Colonic mucosa (tissue), 4 donors: ENCODE data around the gene ZIC5. TPM values are rescaled to one million over a fixed set of nuclear protein-coding genes. Genes with fewer than 3 reads are reported as not detected.

Experiments used
- DNase-seq: peaks from one replicate; pipeline ENCODE4 v3.0.0-alpha.2; 2020
- H3K27ac ChIP-seq: fragments of 200-600 bp; one replicate; pipeline ENCODE4 v1.8.0; 2021
- H3K27me3 ChIP-seq: fragments of 200-600 bp; one replicate; pipeline ENCODE4 v1.8.0; 2021
- H3K36me3 ChIP-seq: fragments of 200-600 bp; one replicate; pipeline ENCODE4 v1.8.0; 2021
- H3K4me1 ChIP-seq: fragments of 200-600 bp; one replicate; pipeline ENCODE4 v1.8.0; 2021; ENCODE audit warnings: mild to moderate bottlenecking
- H3K4me3 ChIP-seq: fragments of 200-600 bp; one replicate; pipeline ENCODE4 v1.8.0; 2021
- H3K9ac ChIP-seq, 2 donors: one replicate each; pipeline ENCODE4 v1.7.0; 2013; ENCODE audit warnings: control low read depth in 2 of 2, low read depth in 2 of 2, low read length in 2 of 2
- H3K9me3 ChIP-seq: fragments of 200-600 bp; one replicate; pipeline ENCODE4 v1.8.0; 2021
- CTCF ChIP-seq: fragments of 200-600 bp; IDR thresholded peaks from one replicate; pipeline ENCODE4 v1.8.0; 2022; ENCODE audit warnings: antibody characterized with exemption, mild to moderate bottlenecking
- intact Hi-C: fragments of 100-400 bp; cut with DNase I; formaldehyde crosslinking; loops from one replicate; pipeline ENCODE4 v1.14.1; 2022
- total RNA-seq, 2 donors: library from RNA; stranded (reverse); fragmentation: NEBNext Ultra II Directional in 1 of 2; extraction: Animal tissue kit (Norgen Biotek cat#: 25700) in 1 of 2; gene quantifications; one replicate each; pipeline ENCODE4 v1.2.1, GENCODE V29; 2021
- donor health status: healthy.
- donor health status: DM: no; HTN: no; CAD: no.
- donor health status: DM: no; HTN: no; CAD: no.

ZIC5 gene
- total RNA-seq, 2 donors from 2014 or later, result 0.10 TPM; not detected in 1

- Histone ChIP-seq H3K4me3 (no peak overlapping the region), H3K9me3 (no peaks in the 10 kb centered on the region), H3K27me3 (no peaks in the 10 kb centered on the region), H3K36me3 (no peaks in the 10 kb centered on the region), H3K4me1 (no peaks in the 10 kb centered on the region), H3K9ac (no peak overlapping the region), H3K27ac (no peak overlapping the region)
- no peak for DNase-seq
- TF ChIP-seq CTCF, result no peak
- intact Hi-C loops, result no loop called here
Measured at GRCh38 chr13:99913167-99913566, 58.4 kb downstream of the ZIC5 start.

Other genes with a start within 250 kb of the ZIC5 start
- under 1 TPM; 0.11 to 0.82 TPM for gene ZIC2, start 10.0 kb upstream of the ZIC5 start, total RNA-seq
- gene PCCA, start 117.3 kb upstream of the ZIC5 start, total RNA-seq, result 100 to 1,000 TPM in 1 of 2 donors, 10 to 100 TPM in 1; 65.5 to 109 TPM